Esophagus (tissue), 2 donors: ENCODE data around the gene STT3A. TPM values are rescaled to one million over a fixed set of nuclear protein-coding genes. Genes with fewer than 3 reads are reported as not detected.
A peak's percentile ranks its signal among the peaks of the same experiment; 100 is the strongest.

Experiments
- H3K27ac ChIP-seq, 2 donors: one replicate each; pipeline ENCODE4 v1.5.1; 2013; ENCODE audit warnings: low read depth in 2 of 2, mild to moderate bottlenecking in 2 of 2, inconsistent platforms in 1 of 2, low read length in 1 of 2, moderate library complexity in 1 of 2
- H3K27me3 ChIP-seq, 2 donors: one replicate each; pipeline ENCODE4 v1.6.1; 2013; ENCODE audit warnings: low read length in 2 of 2, control low read depth in 1 of 2, mild to moderate bottlenecking in 1 of 2; ENCODE audit not compliant: insufficient read depth in 2 of 2, control insufficient read depth in 1 of 2
- H3K36me3 ChIP-seq, 2 donors: one replicate each; pipeline ENCODE4 v1.6.1; 2013; ENCODE audit warnings: low read length in 1 of 2; ENCODE audit not compliant: control insufficient read depth in 2 of 2, insufficient read depth in 2 of 2
- H3K4me1 ChIP-seq, 2 donors: one replicate each; pipeline ENCODE4 v1.6.1; 2013; ENCODE audit warnings: low read length in 1 of 2; ENCODE audit not compliant: control insufficient read depth in 2 of 2, insufficient read depth in 2 of 2
- H3K4me3 ChIP-seq, 2 donors: one replicate each; pipeline ENCODE4 v1.5.1; 2013; ENCODE audit warnings: low read length in 2 of 2, mild to moderate bottlenecking in 2 of 2, low read depth in 1 of 2, moderate library complexity in 1 of 2
- H3K9me3 ChIP-seq, 2 donors: one replicate each; pipeline ENCODE4 v1.6.1; 2013; ENCODE audit warnings: mild to moderate bottlenecking in 2 of 2, low read depth in 1 of 2, low read length in 1 of 2, moderate library complexity in 1 of 2; ENCODE audit not compliant: control insufficient read depth in 2 of 2, insufficient read depth in 1 of 2
- WGBS, 2 donors: extraction: QIAGEN DNeasy Blood & Tissue Kit; methylation state at CpG; one replicate each; pipeline ENCODE4 v1.1.7; 2013; 5-methylcytosine and 5-hydroxymethylcytosine counted together
- polyA plus RNA-seq, 2 donors: library from polyadenylated mRNA; stranded (reverse); fragments of 200-250 nt; gene quantifications; one replicate each; pipeline ENCODE4 v1.2.3, GENCODE V29; 2013
- donor health status: healthy with polysubstance abuse.
- donor health status: Bipolar disorder and iron deficiency.

The STT3A gene
- polyA plus RNA-seq, 2 donors, result 19.1 to 38.6 TPM

GRCh38 chr11:125585487-125585886, 7.2 kb upstream of the STT3A start:
- no peak overlapping the region for H3K4me3 ChIP-seq
- H3K36me3 ChIP-seq, result peaks cover 0 to 8% of the 10 kb centered on the region in 2 donors
- H3K4me1 ChIP-seq, result no peaks in the 10 kb centered on the region

DNA sequence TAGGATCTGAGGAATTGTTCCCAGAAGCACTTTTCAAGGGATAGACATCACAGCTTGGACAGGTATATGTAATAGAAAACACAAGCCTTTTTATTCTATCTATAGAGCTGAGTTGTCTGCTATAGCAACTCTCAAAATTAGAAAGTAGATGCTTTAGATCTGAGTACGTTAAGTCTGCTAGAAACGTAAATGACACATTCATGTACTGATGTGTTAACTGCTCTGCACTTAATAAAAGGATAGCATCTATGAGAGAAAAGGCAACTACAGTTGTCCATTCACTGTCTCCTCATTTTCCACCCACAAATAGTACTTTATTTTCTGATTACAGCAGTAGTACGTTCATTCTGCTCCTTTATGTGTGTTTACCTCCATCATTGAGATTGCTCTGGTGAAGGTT, 6.0 kb upstream of the STT3A start:
- Histone ChIP-seq H3K4me1 (no peaks in the 10 kb centered on the region), H3K9me3 (no peaks in the 10 kb centered on the region), H3K27me3 (no peaks in the 10 kb centered on the region), H3K4me3 (no peak overlapping the region), H3K27ac (no peak overlapping the region), H3K36me3 (peaks cover 0 to 7% of the 10 kb centered on the region in 2 donors)
- 77 to 82% methylated on average over 3 of the region's 3 CpGs for WGBS, 2 donors

More at GRCh38 chr11:125585487-125585886, 7.2 kb upstream of the STT3A start:
- Histone ChIP-seq H3K27ac (no peak overlapping the region), H3K27me3 (no peaks in the 10 kb centered on the region), H3K9me3 (no peaks in the 10 kb centered on the region)
- WGBS, 2 donors, result 100% methylated on average over 1 of the region's 1 CpG

GRCh38 chr11:125587480-125587879, 5.2 kb upstream of the STT3A start:
- Histone ChIP-seq H3K27me3 (no peaks in the 10 kb centered on the region), H3K9me3 (no peaks in the 10 kb centered on the region), H3K27ac (no peak overlapping the region), H3K4me1 (no peaks in the 10 kb centered on the region), H3K4me3 (no peak overlapping the region), H3K36me3 (peaks cover 0 to 5% of the 10 kb centered on the region in 2 donors)
- 89 to 94% methylated on average over 1 of the region's 1 CpG for WGBS, 2 donors

DNA sequence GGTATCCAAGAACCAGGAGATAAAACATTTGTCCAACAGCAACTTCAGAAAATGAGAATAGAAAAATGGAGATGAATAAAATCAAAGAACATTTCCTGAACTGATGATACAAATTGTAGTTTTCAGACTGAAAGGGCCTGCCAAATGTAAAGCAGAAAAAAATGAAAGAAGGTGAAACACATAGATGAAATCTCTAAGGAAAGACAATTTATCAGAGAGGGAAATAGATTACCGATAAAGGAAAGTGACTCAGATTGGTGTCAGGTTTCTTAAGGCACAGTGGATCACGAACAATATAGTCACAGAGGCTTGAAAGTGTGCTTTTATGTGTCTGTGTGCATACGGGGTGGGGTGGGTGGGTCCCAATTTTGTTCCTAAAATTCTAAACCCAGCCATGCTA, 4.1 kb upstream of the STT3A start:
- no peak overlapping the region for H3K4me3 ChIP-seq
- 32 to 33% methylated on average over 3 of the region's 3 CpGs for WGBS, 2 donors
- no peak overlapping the region for H3K27ac ChIP-seq

DNA sequence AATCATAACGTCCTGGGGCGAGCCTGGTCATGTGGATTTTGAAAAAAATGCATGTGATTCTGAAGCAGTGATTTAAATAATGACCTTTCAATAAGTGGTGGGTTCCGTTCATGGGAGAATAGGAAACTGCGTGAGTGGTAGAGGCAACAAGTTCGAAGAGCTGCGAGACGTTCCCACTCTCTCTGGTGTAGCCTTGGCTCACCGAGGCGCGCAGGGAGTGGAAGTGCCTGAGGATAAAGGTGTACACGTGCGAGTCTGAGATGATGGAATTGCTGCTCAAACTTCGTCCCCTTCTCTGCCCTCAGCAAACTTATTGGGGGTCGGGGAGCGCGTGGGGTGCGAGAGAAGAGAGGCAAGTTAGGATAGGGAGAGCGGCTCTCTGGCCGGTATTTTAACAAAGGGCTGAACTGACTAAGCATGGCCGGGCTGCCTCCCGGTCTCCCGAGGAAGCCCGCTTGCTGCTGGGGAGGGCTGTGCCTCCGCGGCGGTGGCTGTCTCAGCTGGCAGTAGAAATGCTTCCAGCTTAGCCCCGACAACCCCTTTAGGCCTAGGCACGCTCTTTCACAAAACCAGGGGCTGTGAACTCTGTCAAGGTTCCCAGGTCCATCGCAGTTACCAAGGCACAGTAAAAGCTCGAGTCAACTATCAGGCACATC, 875 bp upstream of the STT3A start:
- Histone ChIP-seq H3K36me3 (no peaks in the 10 kb centered on the region), H3K4me1 (no peaks in the 10 kb centered on the region), H3K4me3 (peak overlapping the region; percentile 71 to 87), H3K27ac (peak overlapping the region; percentile 97 to 100), H3K27me3 (no peaks in the 10 kb centered on the region), H3K9me3 (no peaks in the 10 kb centered on the region)
- WGBS, 2 donors, result 0 to 1% methylated on average over 30 of the region's 30 CpGs

More for the DNA sequence above, 4.1 kb upstream of the STT3A start:
- Histone ChIP-seq H3K4me1 (no peaks in the 10 kb centered on the region), H3K9me3 (no peaks in the 10 kb centered on the region), H3K36me3 (peaks cover 0 to 4% of the 10 kb centered on the region in 2 donors), H3K27me3 (no peaks in the 10 kb centered on the region)

DNA sequence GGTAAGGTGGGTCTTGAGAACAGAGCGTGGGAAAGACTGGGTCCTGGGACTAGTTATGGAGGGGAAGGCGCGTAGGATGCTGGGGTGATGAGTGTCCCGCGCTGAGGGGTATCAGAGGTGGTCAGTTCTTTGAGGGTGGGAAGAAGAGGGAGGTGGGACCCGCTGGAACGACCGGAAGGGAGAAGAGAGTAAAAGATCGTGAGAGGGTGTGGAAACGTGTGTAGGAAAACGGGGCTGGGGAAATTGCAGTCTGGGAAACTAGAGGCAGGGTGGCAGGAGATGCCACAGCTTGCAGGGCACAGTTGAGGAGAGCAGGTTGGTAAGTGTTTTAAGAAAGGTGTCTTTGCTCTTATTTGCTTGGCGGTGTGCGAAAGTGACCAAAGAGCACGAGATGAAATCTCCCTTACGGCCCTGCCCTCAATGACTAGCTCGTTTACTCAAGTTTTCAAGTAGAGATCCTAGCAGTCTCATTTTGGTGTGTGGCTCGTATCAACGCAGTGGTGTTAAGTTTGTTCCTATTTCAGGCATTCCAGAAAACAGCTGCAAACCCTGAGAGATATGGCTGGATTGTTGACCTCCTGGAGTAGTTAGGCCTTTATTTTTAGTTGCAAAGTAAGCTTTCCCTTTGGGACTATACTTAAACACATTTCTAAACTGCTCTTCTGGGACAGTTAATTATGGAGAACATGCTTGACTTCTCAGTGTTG, 615 bp downstream of the STT3A start:
- Histone ChIP-seq H3K27ac (peak overlapping the region; percentile 74 to 92), H3K9me3 (no peaks in the 10 kb centered on the region), H3K27me3 (no peaks in the 10 kb centered on the region), H3K4me3 (peak overlapping the region; percentile 85 to 91), H3K4me1 (no peaks in the 10 kb centered on the region), H3K36me3 (no peaks in the 10 kb centered on the region)
- 0 to 1% methylated on average over 18 of the region's 18 CpGs for whole genome bisulfite sequencing, 2 donors

DNA sequence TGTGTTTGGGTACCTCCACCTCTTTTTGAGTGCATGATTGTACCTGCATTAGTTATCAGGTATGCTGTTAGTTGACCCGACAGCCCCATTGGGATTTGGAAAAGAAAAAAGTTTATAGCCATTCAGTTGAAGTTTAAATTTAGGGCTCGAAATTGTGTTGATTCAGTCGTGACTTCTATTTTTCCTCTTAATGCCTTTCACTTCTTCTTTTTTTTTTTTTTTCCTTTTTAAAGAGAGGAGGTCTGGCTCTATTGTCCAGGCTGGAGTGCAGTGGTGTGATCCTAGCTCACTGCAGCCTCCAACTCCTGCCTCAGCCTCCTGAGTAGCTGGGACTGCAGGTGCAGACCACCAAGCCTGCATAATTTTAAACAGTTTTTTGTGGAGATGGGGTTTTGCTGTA, 2.3 kb downstream of the STT3A start:
- Histone ChIP-seq H3K27ac (no peak overlapping the region), H3K4me1 (no peaks in the 10 kb centered on the region), H3K9me3 (no peaks in the 10 kb centered on the region), H3K27me3 (no peaks in the 10 kb centered on the region), H3K4me3 (no peak overlapping the region), H3K36me3 (no peaks in the 10 kb centered on the region)
- WGBS, 2 donors, result 58 to 79% methylated on average over 3 of the region's 3 CpGs

DNA sequence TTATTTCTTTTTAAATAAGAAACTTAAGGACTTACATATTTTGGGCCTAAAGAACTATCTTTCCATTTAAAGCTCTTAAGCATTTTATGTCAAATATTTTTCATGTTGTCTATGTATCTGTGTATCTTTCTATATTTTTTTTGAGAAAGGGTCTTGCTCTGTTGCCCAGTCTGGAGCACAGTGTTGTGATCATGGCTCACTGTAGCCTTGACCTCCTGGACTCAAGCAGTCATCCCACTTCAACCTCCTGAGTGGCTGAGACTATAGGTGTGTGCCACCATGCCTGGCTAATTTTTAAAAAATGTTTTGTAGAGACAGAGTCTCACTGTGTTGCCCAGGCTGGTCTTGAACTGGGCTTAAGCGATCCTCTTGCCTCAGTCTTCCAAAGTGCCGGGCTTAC, 8.0 kb downstream of the STT3A start:
- H3K36me3 ChIP-seq, result peaks cover 3 to 7% of the 10 kb centered on the region in 2 donors
- H3K4me3 ChIP-seq, result no peak overlapping the region
- H3K9me3 ChIP-seq, result no peaks in the 10 kb centered on the region
- H3K27ac ChIP-seq, result no peak overlapping the region
- 95 to 97% methylated on average over 2 of the region's 2 CpGs for whole genome bisulfite sequencing, 2 donors
- H3K27me3 ChIP-seq, result no peaks in the 10 kb centered on the region
- H3K4me1 ChIP-seq, result no peaks in the 10 kb centered on the region

- Histone ChIP-seq H3K27me3 (no peaks in the 10 kb centered on the region), H3K4me3 (no peak overlapping the region), H3K9me3 (no peaks in the 10 kb centered on the region), H3K4me1 (no peaks in the 10 kb centered on the region), H3K27ac (no peak overlapping the region), H3K36me3 (peaks cover 12 to 13% of the 10 kb centered on the region in 2 donors)
- 85% methylated on average over 3 of the region's 3 CpGs for WGBS, 2 donors
Observed at GRCh38 chr11:125603207-125603606, 10.6 kb downstream of the STT3A start.

DNA sequence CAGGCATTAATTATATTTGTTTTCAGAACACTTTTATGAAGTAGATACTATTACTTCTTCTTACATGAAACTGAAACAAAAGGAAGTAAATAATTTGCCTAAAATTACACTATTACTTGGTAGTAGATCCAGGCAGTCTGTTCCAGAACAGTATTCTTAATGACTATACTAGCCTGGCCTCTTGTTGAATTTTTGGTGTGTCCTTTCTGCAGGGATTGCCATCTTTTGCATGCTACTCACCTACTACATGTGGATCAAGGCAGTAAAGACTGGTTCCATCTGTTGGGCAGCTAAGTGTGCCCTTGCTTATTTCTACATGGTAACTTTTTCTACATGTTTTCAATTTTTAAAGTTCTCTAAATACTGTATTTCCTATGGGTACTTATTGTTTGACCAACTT, 12.8 kb downstream of the STT3A start:
- Histone ChIP-seq H3K4me1 (no peaks in the 10 kb centered on the region), H3K4me3 (no peak overlapping the region), H3K9me3 (no peaks in the 10 kb centered on the region), H3K27me3 (no peaks in the 10 kb centered on the region), H3K36me3 (peaks cover 16 to 17% of the 10 kb centered on the region in 2 donors), H3K27ac (no peak overlapping the region)
